ENCODE data around the gene SPATA2L.

GRCh38 chr16:89708481-89708931 lies 7.0 kb upstream of the SPATA2L start:
- TF ChIP-seq CTCF (IDR thresholded peaks at IDR 0.05; ENCODE audit: insufficient read depth, low read depth, low read length): no peak
- TF ChIP-seq EZH2 (IDR thresholded peaks at IDR 0.05; ENCODE audit: insufficient read depth, low read length): no peak
